OCI-LY3 (cell line): ENCODE data around the gene SSBP2.

Source experiments
- CTCF ChIP-seq: fragments of 200-600, 300-600 bp; sonication (generic); IDR thresholded peaks from 2 replicates; pipeline ENCODE4 v1.5.1; 2014; ENCODE audit warnings: antibody characterized with exemption, low read length, low read depth
- EZH2phosphoT487 ChIP-seq: fragments of 200-600 bp; shearing (Covaris generic); IDR thresholded peaks from 2 replicates; pipeline ENCODE4 v1.6.1; 2018; ENCODE audit warnings: antibody characterized with exemption, mixed run types, low read depth

GRCh38 chr5:81427566-81427965, 323.3 kb downstream of the SSBP2 start:
- TF ChIP-seq CTCF (no peak), EZH2phosphoT487 (no peak)
